ENCODE data around the gene RINL. TPM values are rescaled to one million over a fixed set of nuclear protein-coding genes. Genes with fewer than 3 reads are reported as not detected.
A peak's percentile ranks its signal among the peaks of the same experiment; 100 is the strongest.

The RINL gene
- 10 to 100 TPM; 20.3 to 64.9 (median 47.3) TPM for polyA plus RNA-seq

GRCh38 chr19:38877781-38878574 is at the start of gene RINL:
TSS of gene RINL (minus strand) at chr19:38878275. CDS start at chr19:38876742, 1,533 bp downstream.
- DNase-seq = peak; percentile 61 to 67 (median 65)
- Mint-ChIP-seq H3K36me3 (peaks cover 4 to 11% (median 7%) of the 10 kb centered on the region in 3 donors), H3K4me3 (peak within 1 kb of the TSS; percentile 89 to 96 (median 94)), H3K27me3 (ENCODE audit: low read depth in 3 of 3) (peaks cover 0 to 6% (median 2%) of the 10 kb centered on the region in 3 donors), H3K27ac (peak within 1 kb of the TSS; percentile 94 to 99 (median 97)), H3K9me3 (no peaks in the 10 kb centered on the region), H3K4me1 (peaks cover 31 to 36% of the 10 kb centered on the region in 2 donors)

GRCh38 chr19:38924388-38924787 is 46.3 kb upstream of the RINL start:
- peak; percentile 86 to 88 (median 88) for DNase-seq
- peaks cover 0 to 16% (median 11%) of the 10 kb centered on the region in 3 donors for H3K36me3 Mint-ChIP-seq
- H3K27me3 Mint-ChIP-seq (ENCODE audit: low read depth in 3 of 3) = peaks cover 6 to 15% (median 13%) of the 10 kb centered on the region in 3 donors
- peaks cover 60 to 65% of the 10 kb centered on the region in 2 donors for H3K4me1 Mint-ChIP-seq
- H3K9me3 Mint-ChIP-seq = no peaks in the 10 kb centered on the region
- H3K4me3 Mint-ChIP-seq = peak overlapping the region; percentile 59 to 81 (median 64)
- H3K27ac Mint-ChIP-seq = peak overlapping the region; percentile 95 to 99 (median 97)

GRCh38 chr19:38922482-38922881 is 44.4 kb upstream of the RINL start:
- Mint-ChIP-seq H3K27me3 (ENCODE audit: low read depth in 3 of 3) (peaks cover 6 to 9% (median 6%) of the 10 kb centered on the region in 3 donors), H3K27ac (peak overlapping the region in 5 of 6 donors; percentile 49 to 81 (median 62)), H3K36me3 (peaks cover 0 to 16% (median 14%) of the 10 kb centered on the region in 3 donors), H3K4me3 (peak overlapping the region in 1 of 5 donors; percentile 7), H3K4me1 (peaks cover 41 to 45% of the 10 kb centered on the region in 2 donors), H3K9me3 (no peaks in the 10 kb centered on the region)
- no peak for DNase-seq

- H3K36me3 Mint-ChIP-seq = peaks cover 0 to 16% (median 14%) of the 10 kb centered on the region in 3 donors
- H3K4me1 Mint-ChIP-seq = peaks cover 33 to 39% of the 10 kb centered on the region in 2 donors
- H3K4me3 Mint-ChIP-seq = peak overlapping the region in 1 of 5 donors; percentile 21
- peak overlapping the region in 5 of 6 donors; percentile 58 to 90 (median 65) for H3K27ac Mint-ChIP-seq
- no peak for DNase-seq
- H3K9me3 Mint-ChIP-seq = no peaks in the 10 kb centered on the region
- peaks cover 5 to 9% (median 6%) of the 10 kb centered on the region in 3 donors for H3K27me3 Mint-ChIP-seq (ENCODE audit: low read depth in 3 of 3)
These were observed 43.6 kb upstream of the RINL start for GRCh38 chr19:38921420-38922274.

- H3K27me3 Mint-ChIP-seq (ENCODE audit: low read depth in 3 of 3) = peaks cover 2 to 8% (median 7%) of the 10 kb centered on the region in 3 donors
- H3K4me3 Mint-ChIP-seq = no peak overlapping the region
- peaks cover 0 to 16% (median 14%) of the 10 kb centered on the region in 3 donors for H3K36me3 Mint-ChIP-seq
- no peaks in the 10 kb centered on the region for H3K9me3 Mint-ChIP-seq
- H3K4me1 Mint-ChIP-seq = peaks cover 26 to 30% of the 10 kb centered on the region in 2 donors
- no peak overlapping the region for H3K27ac Mint-ChIP-seq
- DNase-seq = no peak
These were observed 42.7 kb upstream of the RINL start for GRCh38 chr19:38920602-38921419.

GRCh38 chr19:38919837-38920601 is 41.9 kb upstream of the RINL start:
- Mint-ChIP-seq H3K4me3 (no peak overlapping the region), H3K36me3 (peaks cover 0 to 16% (median 14%) of the 10 kb centered on the region in 3 donors), H3K4me1 (peaks cover 19 to 22% of the 10 kb centered on the region in 2 donors), H3K27ac (no peak overlapping the region), H3K27me3 (ENCODE audit: low read depth in 3 of 3) (peaks cover 2 to 8% (median 7%) of the 10 kb centered on the region in 3 donors), H3K9me3 (no peaks in the 10 kb centered on the region)
- DNase-seq = no peak

GRCh38 chr19:38918526-38918925 is 40.5 kb upstream of the RINL start:
- peaks cover 0 to 19% (median 7%) of the 10 kb centered on the region in 3 donors for H3K36me3 Mint-ChIP-seq
- H3K4me1 Mint-ChIP-seq = peaks cover 6 to 10% of the 10 kb centered on the region in 2 donors
- no peak for DNase-seq
- peak overlapping the region in 1 of 6 donors; percentile 21 for H3K27ac Mint-ChIP-seq
- H3K9me3 Mint-ChIP-seq = no peaks in the 10 kb centered on the region
- H3K27me3 Mint-ChIP-seq (ENCODE audit: low read depth in 3 of 3) = peaks cover 0 to 4% (median 2%) of the 10 kb centered on the region in 3 donors
- H3K4me3 Mint-ChIP-seq = no peak overlapping the region

- Mint-ChIP-seq H3K36me3 (peaks cover 0 to 19% (median 7%) of the 10 kb centered on the region in 3 donors), H3K9me3 (no peaks in the 10 kb centered on the region), H3K4me1 (peaks cover 8 to 12% of the 10 kb centered on the region in 2 donors), H3K27me3 (ENCODE audit: low read depth in 3 of 3) (peaks cover 0 to 4% (median 2%) of the 10 kb centered on the region in 3 donors), H3K27ac (peak overlapping the region in 1 of 6 donors; percentile 21), H3K4me3 (no peak overlapping the region)
- no peak for DNase-seq
These were observed 39.9 kb upstream of the RINL start for GRCh38 chr19:38917921-38918491.

GRCh38 chr19:38917516-38917915 is 39.4 kb upstream of the RINL start:
- H3K36me3 Mint-ChIP-seq = peaks cover 0 to 18% (median 7%) of the 10 kb centered on the region in 3 donors
- peaks cover 13 to 17% of the 10 kb centered on the region in 2 donors for H3K4me1 Mint-ChIP-seq
- no peaks in the 10 kb centered on the region for H3K9me3 Mint-ChIP-seq
- no peak overlapping the region for H3K4me3 Mint-ChIP-seq
- no peak overlapping the region for H3K27ac Mint-ChIP-seq
- peaks cover 0 to 4% (median 4%) of the 10 kb centered on the region in 3 donors for H3K27me3 Mint-ChIP-seq (ENCODE audit: low read depth in 3 of 3)
- DNase-seq = no peak

GRCh38 chr19:38915329-38916321 is 37.5 kb upstream of the RINL start:
- Mint-ChIP-seq H3K4me3 (no peak overlapping the region), H3K9me3 (no peaks in the 10 kb centered on the region), H3K36me3 (peaks cover 0 to 12% (median 0%) of the 10 kb centered on the region in 3 donors), H3K4me1 (peaks cover 9 to 13% of the 10 kb centered on the region in 2 donors), H3K27me3 (ENCODE audit: low read depth in 3 of 3) (peaks cover 0 to 4% (median 2%) of the 10 kb centered on the region in 3 donors), H3K27ac (no peak overlapping the region)
- no peak for DNase-seq

- Mint-ChIP-seq H3K4me3 (no peak overlapping the region), H3K36me3 (peaks cover 0 to 10% (median 3%) of the 10 kb centered on the region in 3 donors), H3K4me1 (peaks cover 13 to 24% of the 10 kb centered on the region in 2 donors), H3K27me3 (ENCODE audit: low read depth in 3 of 3) (peaks cover 2 to 4% (median 2%) of the 10 kb centered on the region in 3 donors), H3K27ac (peak overlapping the region in 2 of 6 donors; percentile 16 to 37), H3K9me3 (no peaks in the 10 kb centered on the region)
- no peak for DNase-seq
These were observed 35.9 kb upstream of the RINL start for GRCh38 chr19:38913958-38914357.

Data from immature natural killer cell (primary cell).